ENCODE data around the gene CACNA1C.

Gene CACNA1C

DNA sequence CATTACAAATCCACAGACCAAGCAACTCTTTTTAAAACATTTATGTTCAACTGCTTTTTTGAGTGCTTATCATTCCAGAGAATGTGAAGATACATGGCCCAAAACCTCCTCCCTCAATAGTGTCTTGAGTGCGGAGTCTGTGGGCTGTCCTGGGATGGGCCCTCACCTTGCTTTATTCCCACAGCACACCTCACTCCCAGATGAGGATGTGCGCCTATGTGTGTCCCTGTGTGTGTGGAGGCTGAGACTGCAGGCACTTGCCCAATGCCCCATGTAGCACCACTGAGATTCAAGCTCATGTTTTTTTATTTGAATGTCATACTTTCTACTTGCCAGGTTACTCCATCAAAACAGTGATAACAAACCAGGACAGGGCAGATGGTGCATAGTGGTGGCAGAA lies 291.7 kb downstream of the CACNA1C start:
- Histone ChIP-seq H3K27me3 (ENCODE audit: control insufficient read depth in 5 of 5, insufficient read depth in 4 of 5, low read length in 5 of 5) (no peaks in the 10 kb centered on the region), H3K36me3 (ENCODE audit: control insufficient read depth in 5 of 5, insufficient read depth in 5 of 5, low read length in 5 of 5) (no peaks in the 10 kb centered on the region), H3K4me1 (ENCODE audit: control insufficient read depth in 5 of 5, insufficient read depth in 5 of 5, low read length in 5 of 5) (peaks cover 2 to 35% (median 30%) of the 10 kb centered on the region in 5 donors), H3K9ac (ENCODE audit: low read length in 5 of 5) (no peak overlapping the region), H3K27ac (ENCODE audit: low read depth, low read length) (no peak overlapping the region), H3K9me3 (ENCODE audit: control insufficient read depth in 5 of 5, low read length in 5 of 5) (no peaks in the 10 kb centered on the region), H3K4me3 (ENCODE audit: low read depth in 1 of 5, low read length in 5 of 5) (no peak overlapping the region)

DNA sequence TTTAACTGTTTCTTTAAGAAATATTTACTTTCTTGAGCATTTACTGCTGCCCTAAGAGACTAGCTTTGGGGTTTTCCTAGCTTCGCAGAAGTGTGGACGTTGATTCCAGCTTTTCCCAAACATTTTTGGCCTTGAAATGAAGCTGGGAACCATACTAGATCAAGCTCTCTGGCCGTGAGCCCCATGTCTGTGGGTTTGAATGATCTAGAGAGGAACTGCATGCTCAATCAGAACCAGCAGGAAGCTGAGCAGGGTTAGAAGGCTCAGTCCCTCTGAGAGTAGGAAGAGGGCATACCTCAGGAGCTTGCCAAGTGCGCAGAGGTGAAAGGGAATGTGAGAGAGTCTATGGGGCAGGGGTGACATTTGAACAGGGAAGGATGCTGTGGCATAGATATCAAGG lies 292.1 kb downstream of the CACNA1C start:
- no peak overlapping the region for H3K9ac ChIP-seq (ENCODE audit: low read length in 5 of 5)
- H3K36me3 ChIP-seq (ENCODE audit: control insufficient read depth in 5 of 5, insufficient read depth in 5 of 5, low read length in 5 of 5), result no peaks in the 10 kb centered on the region
- H3K27me3 ChIP-seq (ENCODE audit: control insufficient read depth in 5 of 5, insufficient read depth in 4 of 5, low read length in 5 of 5), result no peaks in the 10 kb centered on the region
- H3K9me3 ChIP-seq (ENCODE audit: control insufficient read depth in 5 of 5, low read length in 5 of 5), result no peaks in the 10 kb centered on the region
- H3K27ac ChIP-seq (ENCODE audit: low read depth, low read length), result no peak overlapping the region
- no peak overlapping the region for H3K4me3 ChIP-seq (ENCODE audit: low read depth in 1 of 5, low read length in 5 of 5)
- peaks cover 2 to 35% (median 30%) of the 10 kb centered on the region in 5 donors for H3K4me1 ChIP-seq (ENCODE audit: control insufficient read depth in 5 of 5, insufficient read depth in 5 of 5, low read length in 5 of 5)

DNA sequence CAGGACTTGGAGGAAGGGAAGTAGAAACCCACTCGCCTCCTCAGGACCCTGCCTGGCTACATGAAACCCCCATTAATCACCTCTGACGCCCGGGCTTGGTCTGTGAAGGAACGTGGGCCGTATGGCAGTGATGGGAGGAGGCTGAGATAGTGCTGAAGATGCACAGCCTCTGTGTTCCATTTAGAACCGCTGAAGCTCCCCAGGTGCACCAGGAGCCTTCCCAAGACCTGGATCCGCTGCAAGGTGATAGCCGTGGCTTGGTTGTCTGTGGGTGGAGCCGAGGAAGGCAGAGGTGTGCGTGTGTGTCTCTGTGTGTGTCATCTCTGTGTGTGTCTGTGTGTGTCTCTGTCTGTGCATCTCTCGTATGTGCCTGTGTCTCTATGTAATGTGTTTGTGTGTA lies 293.1 kb downstream of the CACNA1C start:
- no peak overlapping the region for H3K27ac ChIP-seq (ENCODE audit: low read depth, low read length)

DNA sequence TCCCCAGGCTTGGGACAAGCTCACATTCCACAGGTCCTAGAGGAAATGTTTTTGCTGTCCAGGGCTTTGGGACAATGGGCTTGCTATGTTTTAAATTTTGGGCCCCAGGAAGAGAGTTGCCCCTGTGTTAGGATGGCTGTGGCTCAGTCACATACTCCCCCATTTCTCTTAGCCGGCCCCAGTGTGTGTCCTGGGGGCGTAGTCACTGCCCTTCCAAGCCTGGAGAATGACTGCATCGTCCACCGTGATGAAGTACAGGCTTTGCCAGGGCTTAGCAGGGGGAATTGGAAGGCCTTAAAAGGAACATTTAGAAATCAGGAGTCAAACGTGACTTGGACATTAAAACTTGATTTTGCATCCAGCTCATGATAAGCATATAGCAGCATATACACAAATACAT lies 293.6 kb downstream of the CACNA1C start:
- H3K27me3 ChIP-seq (ENCODE audit: control insufficient read depth in 5 of 5, insufficient read depth in 4 of 5, low read length in 5 of 5), result no peaks in the 10 kb centered on the region
- H3K4me1 ChIP-seq (ENCODE audit: control insufficient read depth in 5 of 5, insufficient read depth in 5 of 5, low read length in 5 of 5), result peaks cover 2 to 28% (median 28%) of the 10 kb centered on the region in 5 donors
- H3K27ac ChIP-seq (ENCODE audit: low read depth, low read length), result no peak overlapping the region
- no peak overlapping the region for H3K4me3 ChIP-seq (ENCODE audit: low read depth in 1 of 5, low read length in 5 of 5)
- no peaks in the 10 kb centered on the region for H3K9me3 ChIP-seq (ENCODE audit: control insufficient read depth in 5 of 5, low read length in 5 of 5)
- no peak overlapping the region for H3K9ac ChIP-seq (ENCODE audit: low read length in 5 of 5)
- H3K36me3 ChIP-seq (ENCODE audit: control insufficient read depth in 5 of 5, insufficient read depth in 5 of 5, low read length in 5 of 5), result no peaks in the 10 kb centered on the region

More for the DNA sequence above, 293.1 kb downstream of the CACNA1C start:
- H3K27me3 ChIP-seq (ENCODE audit: control insufficient read depth in 5 of 5, insufficient read depth in 4 of 5, low read length in 5 of 5), result no peaks in the 10 kb centered on the region
- H3K9ac ChIP-seq (ENCODE audit: low read length in 5 of 5), result no peak overlapping the region
- H3K4me1 ChIP-seq (ENCODE audit: control insufficient read depth in 5 of 5, insufficient read depth in 5 of 5, low read length in 5 of 5), result peaks cover 2 to 33% (median 30%) of the 10 kb centered on the region in 5 donors
- no peaks in the 10 kb centered on the region for H3K9me3 ChIP-seq (ENCODE audit: control insufficient read depth in 5 of 5, low read length in 5 of 5)
- H3K36me3 ChIP-seq (ENCODE audit: control insufficient read depth in 5 of 5, insufficient read depth in 5 of 5, low read length in 5 of 5), result no peaks in the 10 kb centered on the region
- no peak overlapping the region for H3K4me3 ChIP-seq (ENCODE audit: low read depth in 1 of 5, low read length in 5 of 5)

DNA sequence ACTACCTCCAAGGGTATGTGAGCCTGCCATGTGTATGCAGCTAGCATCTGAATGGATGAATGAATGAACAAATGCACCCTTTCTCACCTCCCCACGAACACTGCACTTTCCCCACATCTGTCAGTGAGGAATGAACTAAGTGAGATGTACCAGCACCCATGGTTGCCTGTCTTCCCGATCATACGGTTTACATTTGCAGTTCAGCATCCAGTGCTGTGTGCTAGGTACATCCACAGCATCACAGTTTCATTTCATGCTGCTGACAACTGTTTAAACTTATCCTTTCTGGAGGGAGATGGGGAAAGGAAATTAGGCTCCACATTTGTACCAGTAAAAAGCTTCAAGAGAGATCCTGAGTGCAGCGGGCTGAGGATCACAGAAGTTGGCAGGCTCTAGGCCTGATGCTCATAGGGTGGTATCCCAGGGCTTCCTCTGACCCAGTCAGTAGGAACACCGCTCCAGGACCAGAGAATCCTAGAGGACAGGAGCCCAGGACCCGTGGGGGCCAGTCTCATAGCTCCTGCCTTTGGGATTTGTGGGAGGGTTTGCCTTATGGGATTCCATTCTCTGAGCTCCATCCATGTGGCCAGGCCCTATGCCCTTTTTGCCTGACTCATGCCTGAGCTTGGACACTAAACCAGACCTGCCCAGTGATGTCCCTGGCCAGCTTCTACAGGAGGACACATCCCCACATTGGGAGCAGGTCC lies 294.5 kb downstream of the CACNA1C start:
- Histone ChIP-seq H3K27ac (ENCODE audit: low read depth, low read length) (no peak overlapping the region), H3K9me3 (ENCODE audit: control insufficient read depth in 5 of 5, low read length in 5 of 5) (no peaks in the 10 kb centered on the region), H3K4me1 (ENCODE audit: control insufficient read depth in 5 of 5, insufficient read depth in 5 of 5, low read length in 5 of 5) (peaks cover 2 to 24% (median 20%) of the 10 kb centered on the region in 5 donors), H3K9ac (ENCODE audit: low read length in 5 of 5) (no peak overlapping the region), H3K36me3 (ENCODE audit: control insufficient read depth in 5 of 5, insufficient read depth in 5 of 5, low read length in 5 of 5) (no peaks in the 10 kb centered on the region), H3K4me3 (ENCODE audit: low read depth in 1 of 5, low read length in 5 of 5) (no peak overlapping the region), H3K27me3 (ENCODE audit: control insufficient read depth in 5 of 5, insufficient read depth in 4 of 5, low read length in 5 of 5) (no peaks in the 10 kb centered on the region)

DNA sequence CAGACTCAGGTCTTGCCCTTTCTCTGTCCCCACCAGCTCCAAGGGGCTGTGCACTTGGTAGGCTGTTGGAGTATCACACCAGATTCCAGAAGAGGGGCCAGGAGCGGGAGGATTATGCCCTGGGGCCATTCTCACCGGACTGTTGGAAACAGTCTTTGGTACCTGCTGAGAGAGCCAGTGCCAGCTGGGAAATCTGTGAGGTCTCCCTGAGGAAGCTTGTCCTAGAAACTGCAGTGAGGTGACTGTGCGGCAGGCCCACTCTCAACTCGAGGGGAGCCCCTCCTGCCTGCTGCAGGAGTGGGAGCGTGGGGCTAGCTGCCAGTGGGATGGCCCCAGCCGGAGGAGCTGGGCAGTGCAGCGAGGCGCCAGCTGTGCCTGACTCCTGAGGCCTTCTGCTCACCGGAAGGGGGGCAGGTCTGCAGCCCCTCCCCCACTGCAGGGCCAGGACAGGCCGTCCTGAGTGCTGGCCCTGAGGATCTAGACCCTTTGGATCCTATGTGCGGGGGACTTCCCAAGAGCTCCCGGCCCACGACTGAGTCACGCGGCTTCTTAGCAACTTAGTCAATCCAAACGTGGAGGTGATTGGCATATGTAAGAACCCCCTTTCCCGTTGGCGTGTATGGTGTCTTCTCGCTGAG lies 295.2 kb downstream of the CACNA1C start:
- no peak overlapping the region for H3K27ac ChIP-seq (ENCODE audit: low read depth, low read length)
- H3K9ac ChIP-seq (ENCODE audit: low read length in 5 of 5), result no peak overlapping the region
- H3K27me3 ChIP-seq (ENCODE audit: control insufficient read depth in 5 of 5, insufficient read depth in 4 of 5, low read length in 5 of 5), result no peaks in the 10 kb centered on the region
- peaks cover 2 to 23% (median 20%) of the 10 kb centered on the region in 5 donors for H3K4me1 ChIP-seq (ENCODE audit: control insufficient read depth in 5 of 5, insufficient read depth in 5 of 5, low read length in 5 of 5)
- H3K9me3 ChIP-seq (ENCODE audit: control insufficient read depth in 5 of 5, low read length in 5 of 5), result no peaks in the 10 kb centered on the region
- no peaks in the 10 kb centered on the region for H3K36me3 ChIP-seq (ENCODE audit: control insufficient read depth in 5 of 5, insufficient read depth in 5 of 5, low read length in 5 of 5)
- H3K4me3 ChIP-seq (ENCODE audit: low read depth in 1 of 5, low read length in 5 of 5), result no peak overlapping the region

DNA sequence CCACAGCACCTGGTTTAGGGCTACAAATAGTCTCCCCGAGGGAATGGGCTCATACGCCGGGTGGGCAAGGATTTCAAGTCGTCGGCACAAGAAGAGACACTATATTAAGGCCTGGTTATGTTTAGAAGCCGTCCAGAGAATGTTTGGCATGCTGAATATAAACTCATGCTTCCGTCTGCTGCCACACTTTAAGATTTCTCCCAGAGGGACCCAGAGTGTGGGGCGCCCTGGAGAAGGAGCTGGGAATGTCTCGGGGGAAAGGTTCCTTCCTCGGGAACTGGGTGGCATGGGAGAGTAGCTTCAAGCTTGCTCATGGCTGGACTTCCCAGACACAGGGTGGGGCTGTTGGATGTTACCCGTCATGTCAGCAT lies 295.7 kb downstream of the CACNA1C start:
- Histone ChIP-seq H3K9ac (ENCODE audit: low read length in 5 of 5) (no peak overlapping the region), H3K4me3 (ENCODE audit: low read depth in 1 of 5, low read length in 5 of 5) (no peak overlapping the region), H3K4me1 (ENCODE audit: control insufficient read depth in 5 of 5, insufficient read depth in 5 of 5, low read length in 5 of 5) (peaks cover 2 to 23% (median 20%) of the 10 kb centered on the region in 5 donors), H3K9me3 (ENCODE audit: control insufficient read depth in 5 of 5, low read length in 5 of 5) (no peaks in the 10 kb centered on the region), H3K27me3 (ENCODE audit: control insufficient read depth in 5 of 5, insufficient read depth in 4 of 5, low read length in 5 of 5) (no peaks in the 10 kb centered on the region), H3K36me3 (ENCODE audit: control insufficient read depth in 5 of 5, insufficient read depth in 5 of 5, low read length in 5 of 5) (no peaks in the 10 kb centered on the region), H3K27ac (ENCODE audit: low read depth, low read length) (no peak overlapping the region)

DNA sequence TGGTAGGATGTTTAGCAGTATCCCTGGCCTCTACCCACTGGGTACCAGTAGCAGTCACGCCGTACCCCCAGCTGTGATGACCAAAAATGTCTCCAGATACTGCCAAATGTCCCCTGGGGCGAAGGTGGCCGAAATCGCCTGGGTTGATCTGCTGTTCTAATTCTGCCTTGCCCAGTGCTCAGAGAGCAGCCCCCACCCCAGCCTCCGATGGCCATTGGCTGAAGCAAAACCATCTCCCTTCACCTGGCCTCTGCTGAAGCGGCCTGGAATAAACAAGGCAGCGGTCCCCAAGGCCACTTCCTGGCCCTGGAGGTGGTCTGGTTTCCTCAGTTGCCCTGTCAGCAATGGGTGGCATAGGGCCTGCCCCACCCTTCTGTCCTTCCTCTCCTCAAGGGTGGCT lies 298.4 kb downstream of the CACNA1C start:
- H3K27me3 ChIP-seq (ENCODE audit: control insufficient read depth in 5 of 5, insufficient read depth in 4 of 5, low read length in 5 of 5), result peaks cover 0 to 5% (median 0%) of the 10 kb centered on the region in 5 donors
- peaks cover 0 to 6% (median under 1%) of the 10 kb centered on the region in 5 donors for H3K4me1 ChIP-seq (ENCODE audit: control insufficient read depth in 5 of 5, insufficient read depth in 5 of 5, low read length in 5 of 5)
- no peaks in the 10 kb centered on the region for H3K36me3 ChIP-seq (ENCODE audit: control insufficient read depth in 5 of 5, insufficient read depth in 5 of 5, low read length in 5 of 5)
- no peak overlapping the region for H3K27ac ChIP-seq (ENCODE audit: low read depth, low read length)
- H3K9ac ChIP-seq (ENCODE audit: low read length in 5 of 5), result no peak overlapping the region
- H3K9me3 ChIP-seq (ENCODE audit: control insufficient read depth in 5 of 5, low read length in 5 of 5), result no peaks in the 10 kb centered on the region
- H3K4me3 ChIP-seq (ENCODE audit: low read depth in 1 of 5, low read length in 5 of 5), result no peak overlapping the region

DNA sequence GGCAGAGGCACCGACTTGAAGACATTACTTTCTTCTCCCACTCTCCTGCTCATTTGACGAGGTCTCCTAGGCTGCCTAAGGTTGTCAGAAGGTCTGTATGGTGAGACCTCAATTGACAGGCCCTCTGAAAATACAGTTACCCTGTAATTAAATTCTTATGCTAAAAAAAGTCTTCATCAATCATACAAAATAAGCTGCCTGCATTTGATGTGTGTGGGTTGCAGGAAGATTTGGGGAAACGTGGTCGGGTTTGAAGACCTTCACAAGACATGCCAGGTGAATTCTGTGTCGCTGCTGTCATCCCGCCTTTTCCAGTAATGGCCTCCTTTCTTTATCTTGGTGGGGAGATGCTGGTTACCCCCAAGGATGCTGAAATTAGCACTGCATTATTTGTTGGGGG lies 299.4 kb downstream of the CACNA1C start:
- Histone ChIP-seq H3K27me3 (ENCODE audit: control insufficient read depth in 5 of 5, insufficient read depth in 4 of 5, low read length in 5 of 5) (peaks cover 0 to 5% (median 0%) of the 10 kb centered on the region in 5 donors), H3K4me3 (ENCODE audit: low read depth in 1 of 5, low read length in 5 of 5) (no peak overlapping the region), H3K9ac (ENCODE audit: low read length in 5 of 5) (no peak overlapping the region), H3K9me3 (ENCODE audit: control insufficient read depth in 5 of 5, low read length in 5 of 5) (no peaks in the 10 kb centered on the region), H3K4me1 (ENCODE audit: control insufficient read depth in 5 of 5, insufficient read depth in 5 of 5, low read length in 5 of 5) (no peaks in the 10 kb centered on the region), H3K27ac (ENCODE audit: low read depth, low read length) (no peak overlapping the region), H3K36me3 (ENCODE audit: control insufficient read depth in 5 of 5, insufficient read depth in 5 of 5, low read length in 5 of 5) (no peaks in the 10 kb centered on the region)

DNA sequence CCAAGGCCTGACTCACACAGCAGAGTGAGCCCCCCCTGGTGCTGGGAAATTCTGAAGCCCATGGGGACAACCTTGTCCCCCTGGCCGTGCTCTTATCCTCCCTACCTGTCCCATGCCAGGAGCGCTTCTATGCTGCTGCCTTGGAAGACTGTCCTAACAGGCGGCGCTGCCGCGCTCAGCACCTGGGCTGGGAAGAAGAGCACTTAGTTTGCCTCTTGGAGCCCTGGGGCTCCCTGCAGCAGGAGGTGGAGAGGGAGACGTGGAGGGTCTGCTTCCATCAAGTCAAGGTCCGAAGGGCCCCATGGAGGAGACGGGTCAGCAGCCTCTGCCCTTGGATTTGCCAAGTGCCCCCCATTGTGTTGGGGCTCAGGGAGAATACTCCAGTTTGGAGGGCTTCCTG lies 300.5 kb downstream of the CACNA1C start:
- H3K27ac ChIP-seq (ENCODE audit: low read depth, low read length), result no peak overlapping the region
- no peaks in the 10 kb centered on the region for H3K9me3 ChIP-seq (ENCODE audit: control insufficient read depth in 5 of 5, low read length in 5 of 5)
- peaks cover 0 to 5% (median 3%) of the 10 kb centered on the region in 5 donors for H3K4me1 ChIP-seq (ENCODE audit: control insufficient read depth in 5 of 5, insufficient read depth in 5 of 5, low read length in 5 of 5)
- peaks cover 0 to 5% (median 0%) of the 10 kb centered on the region in 5 donors for H3K27me3 ChIP-seq (ENCODE audit: control insufficient read depth in 5 of 5, insufficient read depth in 4 of 5, low read length in 5 of 5)
- no peak overlapping the region for H3K4me3 ChIP-seq (ENCODE audit: low read depth in 1 of 5, low read length in 5 of 5)
- H3K9ac ChIP-seq (ENCODE audit: low read length in 5 of 5), result no peak overlapping the region
- no peaks in the 10 kb centered on the region for H3K36me3 ChIP-seq (ENCODE audit: control insufficient read depth in 5 of 5, insufficient read depth in 5 of 5, low read length in 5 of 5)
